NCI-H2227 (cell line): ENCODE results near the gene CFAP99.
"Not testable (repeated sequence)": the region's sequence is repeated elsewhere in the genome, so short reads cannot be mapped to it uniquely, and the experiment has no call there.

Experiments used
- DNase-seq: peaks from one replicate; lab custom pipeline; 2025; ENCODE audit not compliant: unreplicated experiment; lab: John Stamatoyannopoulos, UW

CFAP99 gene

DNA sequence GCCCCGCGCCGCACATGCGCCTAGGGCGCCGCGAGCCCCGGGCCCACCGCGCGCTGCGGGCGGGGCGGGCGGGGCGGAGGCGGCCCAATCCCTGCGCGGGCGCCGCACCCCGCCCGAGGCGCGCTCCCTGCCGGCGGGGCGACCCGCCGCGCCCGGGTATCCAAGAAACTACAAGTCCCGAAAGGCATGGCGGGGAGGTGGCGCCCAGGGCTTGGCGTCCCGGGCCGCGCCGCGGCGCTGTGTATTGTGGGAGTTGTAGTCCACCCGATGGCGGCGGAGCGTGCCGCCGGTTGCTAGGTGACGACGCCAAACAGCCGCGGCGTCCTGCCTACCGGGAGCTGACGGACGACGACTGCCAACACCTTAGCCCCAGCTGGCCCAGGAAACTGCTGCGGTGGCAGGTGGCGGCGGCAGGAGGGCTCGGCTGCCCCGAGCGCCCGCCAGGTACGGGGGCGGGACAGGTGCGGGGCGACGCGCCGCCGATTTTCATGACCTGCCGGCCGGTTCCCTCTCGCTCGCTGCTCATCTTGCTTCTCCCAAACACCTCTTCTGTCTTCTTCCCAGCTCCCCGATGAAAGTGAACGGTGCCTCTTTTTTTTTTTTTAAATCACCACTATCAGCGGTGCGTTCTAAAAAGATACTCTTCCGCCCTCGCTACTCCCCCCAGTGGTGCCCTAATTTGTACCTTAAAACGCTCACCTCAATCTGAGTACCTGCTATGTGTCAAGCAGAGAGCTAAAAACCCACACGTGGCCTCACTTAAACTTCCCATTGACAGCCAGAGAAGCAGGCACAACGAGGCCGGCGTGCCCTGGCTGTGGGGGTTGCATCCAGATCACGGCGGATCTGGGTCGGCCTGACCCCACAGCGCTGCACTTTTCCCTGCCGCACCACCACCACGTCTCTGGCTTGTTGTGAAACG, at the start of gene CFAP99:
Gene CFAP99, plus strand, starts transcription at position 306 of the 922 bp plus-strand sequence.
- DNase-seq, result peak; percentile 94

DNA sequence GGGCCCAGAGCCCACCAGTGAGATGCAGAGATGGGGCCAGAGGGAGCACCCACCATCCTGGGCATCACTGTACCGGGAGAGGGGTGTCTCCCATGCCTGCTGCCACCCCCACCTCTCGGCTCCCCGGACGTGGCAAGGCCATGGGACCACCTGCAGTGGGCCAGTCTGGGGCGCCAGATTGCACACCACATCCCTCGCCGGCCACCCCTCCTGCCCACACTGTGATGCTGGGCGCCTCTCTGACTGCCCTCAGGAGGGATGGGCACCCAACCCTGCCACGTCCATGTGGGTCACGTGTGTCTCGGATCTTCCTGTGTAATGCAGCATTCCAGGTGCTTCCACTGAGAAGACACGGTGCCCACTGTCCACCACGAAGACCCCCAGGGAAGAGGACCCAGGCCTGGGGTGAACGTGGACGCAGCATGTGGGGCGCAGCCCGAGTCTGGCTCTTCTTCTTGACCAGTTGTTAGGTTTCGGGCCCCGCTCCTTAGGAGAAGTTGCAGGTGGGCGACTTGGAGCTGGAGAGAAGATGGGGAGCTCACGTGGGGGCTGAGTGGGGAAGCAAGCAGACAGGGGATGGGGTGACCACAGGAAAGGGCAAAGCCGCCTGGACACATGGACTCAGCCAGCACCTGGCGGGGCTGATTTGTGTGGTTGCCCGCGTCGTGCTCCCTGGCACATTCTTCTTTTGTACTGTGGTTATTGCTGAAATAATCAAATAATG, 48.0 kb upstream of the CFAP99 start:
- DNase-seq, result no peak

DNA sequence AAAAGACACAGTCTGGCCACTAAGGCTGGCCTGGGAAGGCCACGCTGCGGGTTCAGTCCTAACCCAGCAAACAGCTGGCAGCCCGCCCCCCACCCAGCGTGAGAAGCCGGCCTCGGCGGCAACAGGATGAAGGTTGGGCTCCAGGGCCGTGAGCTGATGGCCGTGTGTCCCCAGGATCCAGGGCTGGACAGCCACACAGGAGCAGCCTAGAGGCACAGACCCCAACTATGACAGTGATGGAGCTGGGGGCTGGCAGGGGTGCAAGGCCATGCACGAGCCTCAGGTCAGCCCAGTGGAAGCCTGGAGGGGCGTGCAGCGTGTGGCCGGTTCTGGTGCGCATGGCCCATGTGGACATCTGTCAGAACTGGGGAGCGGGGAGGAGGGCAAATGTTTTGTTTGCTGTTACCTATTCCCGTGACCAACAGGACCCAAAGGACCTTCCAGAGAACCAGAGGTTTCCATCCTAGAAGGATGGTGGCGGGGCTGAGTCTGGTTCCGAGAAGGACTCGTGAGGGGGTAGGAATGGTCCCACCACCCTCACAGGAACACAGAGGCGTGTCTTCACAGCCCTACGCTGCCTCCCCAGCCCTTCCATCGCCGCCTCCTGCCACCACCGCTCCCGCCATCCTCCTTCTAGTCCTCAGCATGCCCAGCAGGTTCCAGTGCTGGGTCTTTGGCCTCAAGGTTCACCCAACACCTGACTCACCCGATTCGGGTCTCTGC, 46.8 kb upstream of the CFAP99 start:
- no peak for DNase-seq

DNA sequence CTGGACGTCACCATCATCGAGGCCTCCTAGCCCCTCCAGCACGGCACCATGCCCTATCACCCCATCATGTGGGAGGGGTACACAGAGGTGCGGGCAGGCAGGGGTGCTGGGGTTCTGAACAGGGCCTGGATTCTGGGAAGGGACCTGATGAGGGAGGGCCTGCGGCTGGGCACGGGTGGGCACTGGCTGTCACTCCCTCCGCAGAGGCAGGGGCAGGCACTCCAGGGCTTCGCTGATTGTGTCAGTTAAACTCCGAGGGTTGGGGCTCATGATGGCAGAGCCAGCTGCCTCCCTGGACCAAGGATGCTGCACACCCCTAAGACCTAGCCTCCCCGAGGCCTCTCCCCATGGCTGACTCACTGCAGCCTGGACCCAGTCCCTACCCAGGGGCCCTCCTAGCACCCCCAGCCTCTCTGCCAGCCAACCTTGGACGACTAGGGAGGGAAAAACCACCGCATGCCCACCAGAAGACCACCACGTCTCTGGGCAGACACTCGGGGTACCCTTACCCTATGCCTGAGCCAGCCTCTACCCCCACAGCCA, 46.2 kb upstream of the CFAP99 start:
- no peak for DNase-seq

DNA sequence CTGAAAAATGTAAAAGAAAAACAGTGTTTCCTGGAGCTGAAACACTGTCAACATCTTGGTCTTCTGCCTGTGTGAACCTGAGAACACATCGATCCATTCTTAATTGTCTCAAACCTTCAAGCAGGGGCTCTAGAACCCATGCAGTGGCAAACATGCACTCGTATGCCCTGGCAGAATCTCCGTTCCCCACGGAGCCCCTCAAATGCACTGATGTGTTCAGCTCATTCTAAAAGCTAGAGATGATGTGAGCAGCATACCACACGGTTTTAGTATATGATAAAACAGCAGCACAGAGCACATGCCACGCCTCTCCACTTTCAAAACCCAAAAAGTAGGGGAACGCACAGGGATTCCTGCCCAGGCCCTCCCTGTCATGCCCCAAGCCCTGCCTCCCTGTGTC, 45.2 kb upstream of the CFAP99 start:
- DNase-seq, result no peak

DNA sequence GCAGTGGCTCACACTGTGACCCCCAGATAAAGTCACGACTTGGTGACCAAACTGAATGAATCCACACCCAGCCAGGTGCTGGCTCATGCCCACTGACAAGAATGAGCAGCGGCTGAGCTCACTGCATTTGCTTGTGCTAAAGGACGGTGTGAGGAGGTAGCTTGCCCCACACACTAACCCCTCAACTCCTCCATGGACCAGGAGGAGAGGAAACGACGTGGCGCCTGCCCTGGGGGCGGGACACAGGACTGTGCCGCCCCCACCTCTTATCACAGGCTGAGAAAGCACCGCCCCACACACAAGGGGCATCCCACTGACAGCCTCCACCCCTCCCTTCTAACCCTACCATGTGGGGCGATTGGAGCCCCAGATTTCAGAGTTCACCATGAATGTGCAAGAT, 43.3 kb upstream of the CFAP99 start:
- DNase-seq, result no peak

DNA sequence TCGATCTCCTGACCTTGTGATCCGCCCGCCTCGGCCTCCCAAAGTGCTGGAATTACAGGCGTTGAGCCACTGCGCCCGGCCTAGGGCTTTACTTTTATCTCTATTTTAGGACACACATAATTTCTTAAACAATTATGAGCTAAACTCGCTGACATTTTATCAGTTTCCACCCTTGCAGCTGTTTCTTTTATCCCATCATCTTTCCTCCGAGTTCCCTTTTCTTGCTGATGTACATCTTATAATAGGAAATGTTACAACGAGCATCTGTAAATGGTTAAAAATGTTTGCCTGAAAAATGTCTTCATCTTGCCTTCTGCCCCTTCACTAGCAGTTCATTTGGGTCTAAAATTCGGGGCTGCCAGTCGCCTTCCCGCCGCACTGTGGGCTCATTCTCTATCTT, 41.5 kb upstream of the CFAP99 start:
- no peak for DNase-seq

DNA sequence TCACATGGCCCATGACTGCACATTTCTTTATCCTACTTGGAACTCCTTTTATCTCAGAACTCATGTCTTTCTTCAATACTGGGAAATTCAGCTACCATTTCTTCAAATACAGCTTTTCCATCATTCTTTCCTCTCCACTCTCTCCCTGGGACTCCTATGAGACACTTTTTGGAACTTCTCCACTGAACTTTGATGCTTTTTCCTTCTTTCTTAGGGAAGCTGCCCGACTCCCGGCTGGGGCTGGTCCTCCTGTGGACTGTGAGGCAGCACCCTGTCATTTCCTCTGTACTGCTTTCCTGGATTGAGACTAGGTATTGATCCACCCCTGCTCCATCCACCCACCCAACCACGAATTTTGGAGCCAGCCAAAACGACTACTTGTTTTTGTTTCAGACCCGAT, 40.4 kb upstream of the CFAP99 start:
- no peak for DNase-seq

DNA sequence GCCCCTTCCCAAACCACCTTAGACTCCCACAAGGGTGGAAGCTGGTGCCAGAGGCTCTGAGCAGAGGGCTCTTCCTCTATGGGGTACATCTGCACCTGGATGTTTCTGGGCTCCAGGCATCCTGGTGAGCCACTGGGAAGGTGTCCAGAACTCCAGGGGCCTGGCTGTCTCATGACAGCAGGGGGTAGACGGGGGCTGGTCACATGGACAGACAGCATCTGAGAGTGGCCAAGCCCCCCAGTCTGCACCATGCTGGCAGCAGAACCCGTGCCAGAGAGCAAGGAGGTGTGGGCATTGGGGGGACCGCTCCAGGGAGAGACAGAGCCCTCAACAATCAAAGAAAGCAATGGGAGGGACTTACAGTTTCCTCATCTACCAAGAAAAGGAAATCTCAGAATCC, 39.9 kb upstream of the CFAP99 start:
- no peak for DNase-seq

DNA sequence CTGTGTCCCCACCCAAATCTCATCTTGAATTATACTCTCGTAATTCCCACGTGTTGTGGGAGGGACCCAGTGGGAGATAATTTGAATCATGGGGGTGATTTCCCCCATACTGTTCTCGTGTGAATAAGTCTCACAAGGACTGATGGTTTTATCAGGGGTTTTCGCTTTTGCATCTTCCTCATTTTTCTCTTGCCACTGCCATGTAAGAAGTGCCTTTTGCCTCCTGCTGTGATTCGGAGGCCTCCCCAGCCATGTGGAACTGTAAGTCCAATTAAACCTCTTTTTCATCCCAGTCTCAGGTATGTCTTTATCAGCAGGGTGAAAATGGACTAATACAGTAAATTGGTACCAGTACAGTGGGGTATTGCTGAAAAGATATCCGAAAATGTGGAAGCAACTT, 38.2 kb upstream of the CFAP99 start:
- not testable (repeated sequence) for DNase-seq

DNA sequence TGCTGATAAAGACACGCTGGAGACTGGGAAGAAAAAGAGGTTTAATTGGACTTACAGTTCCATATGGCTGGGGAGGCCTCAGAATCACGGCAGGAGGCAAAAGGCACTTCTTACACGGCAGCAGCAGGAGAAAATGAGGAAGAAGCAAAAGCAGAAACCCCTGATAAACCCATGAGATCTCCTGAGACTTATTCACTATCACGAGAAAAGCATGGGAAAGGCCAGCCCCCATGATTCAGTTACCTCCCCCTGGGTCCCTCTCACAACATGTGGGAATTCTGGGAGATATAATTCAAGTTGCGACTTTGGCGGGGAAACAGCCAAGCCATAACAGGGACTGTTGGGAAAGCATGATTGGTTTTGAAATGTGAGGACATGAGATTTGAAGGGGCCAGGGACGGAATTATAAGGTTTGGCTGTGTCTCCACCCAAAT, 36.0 kb upstream of the CFAP99 start:
- not testable (repeated sequence) for DNase-seq

DNA sequence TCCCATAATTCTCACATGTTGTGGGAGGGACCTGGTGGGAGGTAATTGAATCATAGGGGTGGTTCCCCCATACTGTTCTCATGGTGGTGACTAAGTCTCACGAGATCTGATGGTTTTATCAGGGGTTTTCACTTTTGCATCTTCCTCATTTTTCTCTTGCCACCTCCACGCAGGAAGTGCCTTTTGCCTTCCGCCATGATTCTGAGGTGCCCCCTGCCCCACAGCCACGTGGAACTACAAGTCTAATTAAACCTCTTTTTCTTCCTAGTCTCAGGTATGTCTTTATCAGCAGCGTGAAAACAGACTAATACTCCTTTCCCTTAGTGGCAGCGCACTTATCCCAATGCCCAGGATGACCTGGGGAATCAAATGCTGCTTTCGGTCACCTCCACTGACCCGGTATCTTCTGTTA, 35.5 kb upstream of the CFAP99 start:
- DNase-seq, result not testable (repeated sequence)

DNA sequence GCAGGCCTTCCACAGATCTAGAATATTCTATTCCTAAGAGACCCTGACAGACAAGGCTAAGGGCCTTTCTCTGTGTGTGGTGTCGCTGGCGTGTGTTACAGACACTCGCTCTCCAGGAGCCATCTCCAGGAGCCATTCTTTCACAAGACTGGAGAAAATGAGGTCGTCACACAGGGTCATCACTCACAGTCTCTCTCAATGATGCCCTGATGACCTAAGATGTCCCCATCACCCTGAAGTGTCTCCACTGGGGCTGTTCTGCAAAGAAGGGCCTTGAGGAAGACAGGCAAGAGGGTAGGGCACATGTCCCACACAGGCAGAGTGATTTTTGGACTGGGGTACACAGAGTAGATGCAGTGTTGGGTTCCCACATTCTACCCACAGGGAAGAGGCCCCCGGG, 35.0 kb upstream of the CFAP99 start:
- no peak for DNase-seq

DNA sequence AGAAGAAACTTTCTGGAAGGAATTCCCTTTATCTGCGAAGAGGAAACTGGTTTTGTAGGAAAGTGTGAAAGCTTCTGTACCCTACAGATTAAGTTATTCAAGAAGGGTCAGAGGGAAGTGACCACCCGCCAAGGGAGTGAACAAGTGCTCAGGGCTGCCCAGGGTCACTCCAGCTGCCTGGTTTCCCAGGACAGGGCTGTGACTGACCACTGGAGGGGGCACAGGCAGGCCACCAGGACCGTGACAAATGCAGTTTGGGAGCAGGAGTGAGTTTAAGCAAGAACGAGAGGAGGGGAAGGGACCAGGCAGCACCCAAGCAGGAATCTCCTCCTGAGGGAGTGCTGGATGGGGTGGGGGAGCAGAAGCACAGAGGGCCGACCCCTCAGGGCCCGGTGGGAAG, 34.5 kb upstream of the CFAP99 start:
- no peak for DNase-seq

DNA sequence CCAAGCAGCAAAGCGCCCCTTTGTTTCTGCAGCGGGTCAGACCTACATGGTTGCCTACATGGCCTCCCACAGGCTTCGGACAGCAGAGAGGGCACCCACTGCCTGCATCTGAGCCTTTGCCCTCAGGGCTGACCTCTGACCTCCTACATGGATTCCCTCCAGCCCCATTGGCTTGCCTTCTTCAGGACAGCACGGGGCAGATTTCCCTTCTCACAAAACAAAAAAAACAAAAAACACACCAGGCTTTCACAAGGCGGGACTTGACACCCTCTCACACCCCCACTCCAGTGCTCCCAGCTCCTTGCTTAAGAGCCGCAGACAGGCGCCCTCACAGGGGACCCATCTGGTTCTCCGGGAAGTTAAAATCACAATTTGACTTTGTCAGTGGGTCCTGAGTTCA, 33.2 kb upstream of the CFAP99 start:
- DNase-seq, result no peak

DNA sequence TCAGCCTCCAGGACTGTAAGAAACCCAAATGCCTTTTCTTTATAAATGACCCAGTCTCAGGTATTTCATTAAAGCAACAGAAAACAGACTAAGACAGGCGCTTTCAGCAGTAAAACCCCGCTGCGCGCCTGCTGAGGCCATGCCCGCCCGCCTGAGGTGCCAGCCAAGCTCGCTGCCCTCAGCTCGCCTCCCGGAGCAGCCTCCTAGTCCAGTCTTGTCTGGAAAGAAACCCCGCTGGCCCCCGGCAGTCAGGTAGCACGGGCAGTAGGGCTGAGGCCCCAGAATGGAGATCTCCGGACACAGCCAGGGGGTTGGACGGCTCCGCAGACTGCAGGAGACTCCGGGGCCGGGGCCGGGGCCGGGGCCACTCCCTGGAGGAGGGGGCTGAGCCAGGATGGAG, 32.0 kb upstream of the CFAP99 start:
- DNase-seq, result no peak

DNA sequence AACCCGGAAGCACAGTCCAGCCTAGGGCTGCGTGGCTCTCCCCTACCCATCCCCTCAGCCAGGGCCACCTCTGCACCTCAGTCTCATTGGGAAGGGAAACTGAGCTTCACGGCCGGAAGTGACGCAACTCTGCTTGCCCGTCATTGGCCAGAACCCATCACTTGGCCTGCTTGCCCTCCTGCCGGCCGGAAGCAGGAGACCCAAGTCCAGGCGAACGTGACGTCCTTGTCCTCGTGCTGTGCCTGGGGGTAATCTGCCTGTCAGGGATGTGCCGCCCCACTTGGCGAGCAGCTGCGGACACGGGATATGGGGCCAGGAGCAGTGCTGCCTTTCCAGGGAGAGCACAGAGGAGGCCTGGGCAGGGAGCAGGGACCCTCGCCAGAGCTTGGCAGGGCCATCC, 31.5 kb upstream of the CFAP99 start:
- no peak for DNase-seq

DNA sequence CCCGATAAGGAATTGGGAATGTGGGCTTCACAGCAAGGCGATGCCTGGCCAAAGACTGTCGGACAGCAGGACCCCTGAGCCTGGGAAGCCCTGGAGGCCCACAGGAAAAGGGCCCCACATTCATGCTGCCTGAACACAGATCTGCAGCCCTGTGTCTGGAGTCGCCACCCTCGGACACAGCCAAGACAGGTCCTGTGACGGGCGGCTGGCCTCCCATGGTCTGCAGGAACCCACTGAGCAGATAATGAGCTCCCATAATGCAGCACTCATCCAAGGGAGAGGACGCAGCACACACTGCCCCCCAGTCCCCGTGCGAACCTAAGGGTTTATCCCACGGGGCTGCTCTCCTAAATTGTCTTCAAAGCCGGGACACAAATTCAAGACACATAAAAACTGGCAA, 30.9 kb upstream of the CFAP99 start:
- DNase-seq, result no peak

DNA sequence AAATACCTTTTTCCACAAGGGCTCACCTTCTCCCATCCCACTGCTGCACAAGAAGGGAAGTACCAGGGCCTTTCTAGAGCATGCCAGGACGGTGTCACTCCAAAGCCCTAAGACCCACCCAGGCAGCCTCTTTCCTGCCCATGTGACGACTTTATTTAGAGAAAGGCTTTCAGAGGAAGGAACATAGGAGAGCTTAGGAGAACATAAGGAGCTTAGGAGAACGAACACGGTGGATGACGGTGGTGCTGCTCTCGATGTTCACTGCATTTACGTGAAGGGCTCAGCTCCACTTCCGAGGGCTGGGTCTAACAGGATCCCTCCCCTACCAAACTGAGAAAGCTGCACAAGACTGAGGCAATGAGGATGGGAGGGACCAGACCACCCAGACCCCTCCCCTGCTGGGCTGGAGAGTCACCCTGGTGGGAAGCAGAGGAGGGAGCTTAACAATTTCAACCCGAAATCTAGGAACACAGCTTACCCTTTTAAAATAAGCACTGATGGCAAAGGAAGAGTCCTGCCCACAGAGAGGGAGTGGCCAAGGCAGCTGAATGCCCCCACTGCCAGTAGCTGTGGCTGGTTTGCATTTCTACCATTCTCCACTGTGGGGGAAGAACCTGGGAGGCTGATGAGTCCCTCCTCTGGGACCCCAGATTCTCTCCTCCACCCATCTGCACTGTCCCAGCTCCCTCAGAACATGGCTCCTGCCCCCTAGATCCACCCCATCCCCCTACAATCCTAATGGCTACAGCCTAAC, 30.1 kb upstream of the CFAP99 start:
- no peak for DNase-seq

DNA sequence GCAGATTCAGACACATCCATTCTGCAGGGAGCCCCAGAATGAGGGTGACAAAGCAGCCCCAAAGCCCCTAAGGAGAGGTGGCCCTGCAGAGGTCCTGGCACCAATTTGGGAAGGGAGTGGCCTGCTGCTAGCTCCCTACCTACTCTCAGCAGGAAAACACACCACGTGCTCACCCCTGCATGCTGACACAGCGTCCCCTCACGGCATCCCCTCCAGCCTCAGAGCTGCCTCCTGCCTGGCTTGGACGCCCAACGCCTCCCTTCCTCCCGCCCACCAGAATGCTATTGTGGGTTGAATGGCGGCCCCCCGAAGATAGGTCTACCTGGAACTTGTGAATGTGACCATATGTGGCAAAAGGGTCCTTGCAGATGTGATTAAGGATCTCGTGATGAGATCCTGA, 29.1 kb upstream of the CFAP99 start:
- DNase-seq, result no peak

DNA sequence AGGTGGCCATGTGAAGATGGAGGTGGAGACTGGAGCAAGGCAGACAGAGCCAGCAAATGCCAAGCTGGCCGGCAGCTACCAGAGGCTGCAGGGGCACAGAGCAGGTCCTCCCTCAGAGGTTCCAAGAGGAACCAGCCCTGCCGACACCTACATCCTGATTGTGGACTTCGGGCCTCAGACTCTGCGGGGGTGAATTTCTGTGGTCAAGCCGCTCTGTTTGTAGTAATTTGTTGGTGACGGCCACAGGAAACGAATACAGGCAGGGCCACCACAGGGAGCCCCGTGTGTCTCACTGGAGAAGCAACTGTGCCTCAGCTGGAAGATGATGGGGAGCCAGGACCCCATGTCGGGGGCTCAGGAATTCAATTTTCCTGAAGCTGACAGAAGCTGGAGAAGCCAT, 28.6 kb upstream of the CFAP99 start:
- no peak for DNase-seq
